ENCODE measurements around the gene CSNK1D.
"Not testable (repeated sequence)": the region's sequence is repeated elsewhere in the genome, so short reads cannot be mapped to it uniquely, and the experiment has no call there.

Gene CSNK1D

GRCh38 chr17:82272495-82273326 lies 789 bp downstream of the CSNK1D start:
- peak in 1 of 2 experiments; percentile 62 for DNase-seq

- DNase-seq = no peak
Measured at GRCh38 chr17:82271401-82271800, 2.1 kb downstream of the CSNK1D start.

- no peak for DNase-seq
Measured at GRCh38 chr17:82270651-82271050, 2.8 kb downstream of the CSNK1D start.

- DNase-seq = no peak
Measured at GRCh38 chr17:82269882-82270500, 3.5 kb downstream of the CSNK1D start.

- no peak for DNase-seq
Measured at GRCh38 chr17:82269138-82269881, 4.2 kb downstream of the CSNK1D start.

- DNase-seq = no peak
Measured at GRCh38 chr17:82267575-82268379, 5.7 kb downstream of the CSNK1D start.

GRCh38 chr17:82266142-82266541 lies 7.4 kb downstream of the CSNK1D start:
- DNase-seq = no peak

- no peak for DNase-seq
Measured at GRCh38 chr17:82263641-82264040, 9.9 kb downstream of the CSNK1D start.

- DNase-seq = no peak
Measured at GRCh38 chr17:82262344-82262743, 11.2 kb downstream of the CSNK1D start.

- DNase-seq = not testable (repeated sequence)
Measured at GRCh38 chr17:82259972-82260961, 13.2 kb downstream of the CSNK1D start.

- DNase-seq = no peak
Measured at GRCh38 chr17:82258555-82258954, 14.9 kb downstream of the CSNK1D start.

- peak in 1 of 2 experiments; percentile 48 for DNase-seq
Measured at GRCh38 chr17:82257473-82257872, 16.0 kb downstream of the CSNK1D start.

GRCh38 chr17:82256242-82256885 lies 17.1 kb downstream of the CSNK1D start:
- no peak for DNase-seq

GRCh38 chr17:82255402-82255972 lies 18.0 kb downstream of the CSNK1D start:
- DNase-seq = no peak

GRCh38 chr17:82254746-82255145 lies 18.8 kb downstream of the CSNK1D start:
- DNase-seq = not testable (repeated sequence)

GRCh38 chr17:82254096-82254495 lies 19.4 kb downstream of the CSNK1D start:
- not testable (repeated sequence) for DNase-seq

GRCh38 chr17:82253179-82253544 lies 20.3 kb downstream of the CSNK1D start:
- DNase-seq = no peak

GRCh38 chr17:82252511-82253178 lies 20.9 kb downstream of the CSNK1D start:
- DNase-seq = no peak

GRCh38 chr17:82250868-82251500 lies 22.5 kb downstream of the CSNK1D start:
- DNase-seq = no peak

Data from NCI-H526 (cell line).